ENCODE results near the gene MAOB.

DNA sequence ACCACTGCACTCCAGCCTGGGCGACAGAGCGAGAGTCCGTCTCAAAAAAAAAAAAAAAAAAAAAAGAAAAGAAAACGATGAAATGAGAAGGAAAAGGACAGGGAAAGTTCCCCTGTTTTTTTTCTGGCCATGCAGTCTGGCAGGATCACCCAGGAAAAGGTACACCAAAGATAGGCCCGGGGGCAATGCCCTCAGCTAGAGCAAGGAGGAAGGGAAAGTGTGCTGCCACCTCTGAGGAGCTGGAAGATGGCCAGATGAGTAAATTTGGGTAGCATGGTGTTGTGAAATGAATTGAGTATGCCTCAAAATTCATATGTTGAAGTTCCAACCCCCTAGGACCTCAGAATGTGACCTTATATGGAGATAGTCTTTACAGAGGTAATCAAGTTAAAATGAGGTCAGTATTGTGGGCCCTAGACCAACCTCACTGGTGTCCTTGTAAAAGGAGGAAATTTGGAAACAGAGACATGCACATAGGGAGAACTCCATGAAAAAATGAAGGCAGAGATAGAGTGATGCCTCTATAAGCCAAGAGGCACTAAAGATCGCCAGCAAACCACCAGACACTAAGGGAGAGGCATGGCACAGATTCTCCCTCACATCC, 28.9 kb downstream of the MAOB start:
- no peak for TF ChIP-seq CTCF (IDR thresholded peaks at IDR 0.05)
- no peak for TF ChIP-seq POLR2A (IDR thresholded peaks at IDR 0.05)

All from thyroid gland (tissue), 4 donors.